Neuronal stem cell (in vitro differentiated cells): Measurements from ENCODE around the gene TRIM66.

ENCODE experiments used
- DNase-seq: peaks from one replicate; pipeline ENCODE4 v3.0.0-alpha.2; 2013; ENCODE audit warnings: low spot score
- H2AFZ ChIP-seq: one replicate; pipeline ENCODE4 v1.6.1; 2013; ENCODE audit warnings: mild to moderate bottlenecking, low read length, inconsistent platforms
- H2AK5ac ChIP-seq: 2 replicates; pipeline ENCODE4 v1.6.1; 2013; ENCODE audit warnings: low read depth, mild to moderate bottlenecking, inconsistent platforms, low read length, moderate library complexity, mixed read lengths
- H2BK120ac ChIP-seq: 2 replicates; pipeline ENCODE4 v1.6.1; 2013; ENCODE audit warnings: low read depth, mild to moderate bottlenecking, inconsistent platforms, low read length, moderate library complexity, mixed read lengths
- H2BK12ac ChIP-seq: one replicate; pipeline ENCODE4 v1.6.1; 2013; ENCODE audit warnings: low read length, inconsistent platforms
- H2BK15ac ChIP-seq: 2 replicates; pipeline ENCODE4 v1.6.1; 2013; ENCODE audit warnings: mild to moderate bottlenecking, low read length, inconsistent platforms, mixed read lengths
- H2BK5ac ChIP-seq: one replicate; pipeline ENCODE4 v1.6.1; 2013; ENCODE audit warnings: inconsistent platforms, mild to moderate bottlenecking, low read length, moderate library complexity
- H3K14ac ChIP-seq: one replicate; pipeline ENCODE4 v1.6.1; 2013; ENCODE audit warnings: low read length, inconsistent platforms
- H3K18ac ChIP-seq: 2 replicates; pipeline ENCODE4 v1.6.1; 2013; ENCODE audit warnings: low read length, inconsistent platforms
- H3K23ac ChIP-seq: 2 replicates; pipeline ENCODE4 v1.6.1; 2013; ENCODE audit warnings: low read depth, mild to moderate bottlenecking, mixed read lengths, low read length, inconsistent platforms; ENCODE audit not compliant: poor library complexity
- H3K27ac ChIP-seq: replicated peaks from 3 replicates; pipeline ENCODE4 v1.5.1; 2013; ENCODE audit warnings: low read length, inconsistent platforms
- H3K27me3 ChIP-seq, 3 experiments: 2 replicates each; pipeline ENCODE4 v1.6.1; 2013; ENCODE audit warnings: low read length in 3 of 3, mild to moderate bottlenecking in 2 of 3, inconsistent platforms in 1 of 3, low read depth in 1 of 3, mixed read lengths in 1 of 3, moderate library complexity in 1 of 3; ENCODE audit not compliant: control insufficient read depth in 3 of 3, insufficient read depth in 3 of 3
- H3K36me3 ChIP-seq, 2 donors: replicated peaks in 1 of 2; 2 replicates each; pipeline ENCODE4 v1.6.1; 2013; ENCODE audit warnings: low read length in 2 of 2; ENCODE audit not compliant: control insufficient read depth in 2 of 2, insufficient read depth in 2 of 2
- H3K4ac ChIP-seq: 2 replicates; pipeline ENCODE4 v1.6.1; 2013; ENCODE audit warnings: inconsistent platforms, mild to moderate bottlenecking, low read length, moderate library complexity
- H3K4me1 ChIP-seq, 2 donors: 1 replicate in 1 of 2; 2 replicates in 1 of 2; pipeline ENCODE4 v1.6.1; 2013; ENCODE audit warnings: low read length in 2 of 2, low read depth in 1 of 2; ENCODE audit not compliant: control insufficient read depth in 2 of 2, insufficient read depth in 1 of 2
- H3K4me2 ChIP-seq: one replicate; pipeline ENCODE4 v1.6.1; 2013; ENCODE audit warnings: mild to moderate bottlenecking, low read length, inconsistent platforms; ENCODE audit not compliant: insufficient read depth, poor library complexity, severe bottlenecking
- H3K4me3 ChIP-seq, 2 donors: 2 replicates each; pipeline ENCODE4 v1.5.1; 2013; ENCODE audit warnings: low read length in 2 of 2, mild to moderate bottlenecking in 2 of 2, inconsistent platforms in 1 of 2, moderate library complexity in 1 of 2
- H3K79me1 ChIP-seq: one replicate; pipeline ENCODE4 v1.6.1; 2013; ENCODE audit warnings: low read depth, mild to moderate bottlenecking, inconsistent platforms, low read length, moderate library complexity
- H3K9ac ChIP-seq: one replicate; pipeline ENCODE4 v1.6.1; 2013; ENCODE audit warnings: mild to moderate bottlenecking, low read depth, low read length, inconsistent platforms; ENCODE audit not compliant: poor library complexity
- H3K9me3 ChIP-seq, 2 donors: replicated peaks in 1 of 2; 2 replicates each; pipeline versions ENCODE3 to v1.6.1; 2013; ENCODE audit warnings: low read length in 2 of 2, mild to moderate bottlenecking in 2 of 2, inconsistent platforms in 1 of 2, low read depth in 1 of 2, mixed read lengths in 1 of 2, moderate library complexity in 1 of 2; ENCODE audit not compliant: control insufficient read depth in 2 of 2, insufficient read depth in 1 of 2
- H4K8ac ChIP-seq: one replicate; pipeline ENCODE4 v1.6.1; 2013; ENCODE audit warnings: low read depth, mild to moderate bottlenecking, inconsistent platforms, low read length, moderate library complexity
- H4K91ac ChIP-seq: one replicate; pipeline ENCODE4 v1.6.1; 2013; ENCODE audit warnings: low read length, low read depth, mild to moderate bottlenecking, inconsistent platforms; ENCODE audit not compliant: poor library complexity
- WGBS, 2 donors: extraction: QIAGEN DNeasy Blood & Tissue Kit; methylation state at CpG; one replicate each; pipeline ENCODE4 v1.1.7; 2013; ENCODE audit warnings: missing lambda C conversion rate in 2 of 2, mixed read lengths in 1 of 2; ENCODE audit not compliant: insufficient read length in 2 of 2, insufficient replicate concordance in 1 of 2; ENCODE audit errors: extremely low coverage in 2 of 2; 5-methylcytosine and 5-hydroxymethylcytosine counted together

TRIM66 gene

DNA sequence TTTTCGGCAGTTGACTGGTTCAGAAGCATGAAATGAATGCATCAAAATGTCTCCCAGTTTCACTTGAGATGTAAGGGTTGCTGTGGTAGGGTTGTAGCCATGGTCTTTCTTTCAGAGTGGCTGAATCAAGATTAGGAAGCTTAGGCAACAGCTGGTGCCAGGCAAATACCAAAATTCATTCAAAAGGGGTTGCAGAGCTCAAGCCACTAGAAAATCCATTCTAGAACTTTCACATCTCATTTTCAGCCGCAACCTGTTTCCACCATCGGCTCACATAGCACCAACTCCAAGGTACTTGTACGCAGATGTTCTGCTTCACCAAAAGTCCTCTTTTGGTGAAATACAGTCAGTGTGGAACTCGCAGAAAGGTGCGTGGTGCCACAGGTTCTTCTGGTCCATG lies 48.0 kb downstream of the TRIM66 start:
- Histone ChIP-seq H2BK15ac (no peak overlapping the region), H3K4ac (no peak overlapping the region), H2AK5ac (no peak overlapping the region), H2BK12ac (no peak overlapping the region), H3K4me1 (no peaks in the 10 kb centered on the region), H3K4me3 (no peak overlapping the region), H2AFZ (no peak overlapping the region), H3K18ac (no peak overlapping the region), H2BK5ac (no peak overlapping the region), H3K79me1 (no peaks in the 10 kb centered on the region), H3K27me3 (no peaks in the 10 kb centered on the region), H4K91ac (no peak overlapping the region), H4K8ac (no peak overlapping the region), H3K9me3 (peaks cover 3 to 11% of the 10 kb centered on the region in 2 donors), H3K9ac (no peak overlapping the region), H3K23ac (no peak overlapping the region), H3K14ac (no peak overlapping the region), H3K4me2 (no peak overlapping the region), H2BK120ac (no peak overlapping the region), H3K36me3 (peaks cover 0 to 14% of the 10 kb centered on the region in 2 donors), H3K27ac (no peak overlapping the region)
- DNase-seq = no peak
- no CpG with 5 or more reads among the region's 6 CpGs for WGBS, 2 donors

- Histone ChIP-seq H2BK12ac (no peak overlapping the region), H3K9ac (no peak overlapping the region), H3K4me2 (no peak overlapping the region), H2BK120ac (no peak overlapping the region), H2AFZ (no peak overlapping the region), H3K27me3 (no peaks in the 10 kb centered on the region), H3K27ac (no peak overlapping the region), H2BK5ac (no peak overlapping the region), H3K79me1 (no peaks in the 10 kb centered on the region), H3K14ac (no peak overlapping the region), H3K4me1 (peaks cover 0 to 9% of the 10 kb centered on the region in 2 donors), H3K18ac (no peak overlapping the region), H3K23ac (no peak overlapping the region), H4K91ac (no peak overlapping the region), H3K4me3 (no peak overlapping the region), H2AK5ac (no peak overlapping the region), H3K36me3 (peaks cover 0 to 5% of the 10 kb centered on the region in 2 donors), H4K8ac (no peak overlapping the region), H3K9me3 (peaks cover 3 to 10% of the 10 kb centered on the region in 2 donors), H3K4ac (no peak overlapping the region), H2BK15ac (no peak overlapping the region)
- DNase-seq = no peak
- no CpG with 5 or more reads among the region's 6 CpGs for WGBS, 2 donors
Observed at GRCh38 chr11:8631395-8632118, 50.9 kb downstream of the TRIM66 start.

- WGBS, 2 donors = no CpG with 5 or more reads among the region's 2 CpGs
- Histone ChIP-seq H2BK15ac (no peak overlapping the region), H3K23ac (no peak overlapping the region), H3K4me1 (peaks cover 0 to 14% of the 10 kb centered on the region in 2 donors), H3K4ac (no peak overlapping the region), H3K27ac (no peak overlapping the region), H2BK5ac (no peak overlapping the region), H3K4me2 (no peak overlapping the region), H2BK12ac (no peak overlapping the region), H2BK120ac (no peak overlapping the region), H3K9ac (no peak overlapping the region), H2AK5ac (no peak overlapping the region), H3K4me3 (no peak overlapping the region), H3K9me3 (no peaks in the 10 kb centered on the region), H3K27me3 (no peaks in the 10 kb centered on the region), H2AFZ (no peak overlapping the region), H4K91ac (no peak overlapping the region), H3K14ac (no peak overlapping the region), H4K8ac (no peak overlapping the region), H3K36me3 (peaks cover 0 to 13% of the 10 kb centered on the region in 2 donors), H3K18ac (no peak overlapping the region), H3K79me1 (no peaks in the 10 kb centered on the region)
- no peak for DNase-seq
Observed at GRCh38 chr11:8624698-8625097, 57.8 kb downstream of the TRIM66 start.

- no peaks in the 10 kb centered on the region for H3K9me3 ChIP-seq
- H2AK5ac ChIP-seq = no peak overlapping the region
- H3K27me3 ChIP-seq = no peaks in the 10 kb centered on the region
- no peak overlapping the region for H2BK120ac ChIP-seq
- H2BK12ac ChIP-seq = no peak overlapping the region
- no peak overlapping the region for H3K27ac ChIP-seq
- H3K4me1 ChIP-seq = peaks cover 0 to under 1% of the 10 kb centered on the region in 2 donors
- peaks cover 0 to 19% of the 10 kb centered on the region in 2 donors for H3K36me3 ChIP-seq
- H2AFZ ChIP-seq = no peak overlapping the region
- no peak overlapping the region for H3K4ac ChIP-seq
- no peak overlapping the region for H3K4me2 ChIP-seq
- no peak overlapping the region for H3K14ac ChIP-seq
- no peak overlapping the region for H2BK5ac ChIP-seq
- no CpG with 5 or more reads among the region's 4 CpGs for WGBS, 2 donors
- H3K23ac ChIP-seq = no peak overlapping the region
- H4K8ac ChIP-seq = no peak overlapping the region
- H3K4me3 ChIP-seq = no peak overlapping the region
- DNase-seq = no peak
- no peaks in the 10 kb centered on the region for H3K79me1 ChIP-seq
- no peak overlapping the region for H2BK15ac ChIP-seq
- no peak overlapping the region for H3K9ac ChIP-seq
- peak overlapping the region; percentile 1 for H4K91ac ChIP-seq
- no peak overlapping the region for H3K18ac ChIP-seq
Observed at GRCh38 chr11:8621147-8621546, 61.3 kb downstream of the TRIM66 start.
